Breast epithelium (tissue), 4 donors: ENCODE measurements around the gene VMP1. TPM values are rescaled to one million over a fixed set of nuclear protein-coding genes. Genes with fewer than 3 reads are reported as not detected.

Experiments used
- DNase-seq, 2 donors: peaks; one replicate each; pipeline ENCODE4 v3.0.0-alpha.2; 2019; ENCODE audit warnings: low spot score in 2 of 2
- H3K27ac ChIP-seq, 2 donors: fragments of 200-600 bp; sonication (generic) in 1 of 2; one replicate each; pipeline ENCODE4 v1.5.1; 2016 to 2019; ENCODE audit warnings: mild to moderate bottlenecking in 1 of 2
- H3K27me3 ChIP-seq, 2 donors: fragments of 200-600 bp; sonication (generic) in 1 of 2; one replicate each; pipeline versions ENCODE4 v1.5.1 to v1.6.0; 2017 to 2019; ENCODE audit warnings: control low read depth in 1 of 2, mild to moderate bottlenecking in 1 of 2
- H3K36me3 ChIP-seq: fragments of 200-600 bp; one replicate; pipeline ENCODE4 v1.5.1; 2019
- H3K4me1 ChIP-seq, 2 donors: fragments of 200-600 bp; sonication (generic); one replicate each; pipeline ENCODE4 v1.5.1; 2016 to 2019; ENCODE audit warnings: control low read depth in 1 of 2
- H3K4me3 ChIP-seq, 3 donors: fragments of 200-600 bp; sonication (generic); 1 replicate in 2 of 3; 2 replicates in 1 of 3; pipeline ENCODE4 v1.5.1; 2016 to 2019; ENCODE audit warnings: mild to moderate bottlenecking in 3 of 3, moderate library complexity in 2 of 3
- H3K9me3 ChIP-seq, 2 donors: fragments of 200-600 bp; sonication (generic) in 1 of 2; one replicate each; pipeline ENCODE4 v1.5.1; 2016 to 2019; ENCODE audit warnings: control low read depth in 1 of 2
- POLR2A ChIP-seq: fragments of 450-650 bp; IDR thresholded peaks from one replicate; pipeline ENCODE4 v1.6.1; 2016; ENCODE audit warnings: antibody characterized with exemption, mild to moderate bottlenecking, moderate library complexity
- POLR2AphosphoS5 ChIP-seq, 3 donors: sonication (generic); formaldehyde crosslinking; IDR thresholded peaks; one replicate each; pipeline ENCODE4 v1.6.1; 2017; ENCODE audit warnings: antibody characterized with exemption in 3 of 3
- intact Hi-C: fragments of 100-400 bp; cut with DNase I; formaldehyde crosslinking; loops from one replicate; pipeline ENCODE4 v1.15.1; 2023; ENCODE audit warnings: low total_unique reads
- total RNA-seq, 3 donors: library from RNA; depleted of rRNA; stranded (reverse); fragments of >200 nt; gene quantifications; one replicate each; pipeline ENCODE4 v1.1.0, GENCODE V29; 2016
- TF ChIP-seq, protein P1 (sequence below), 3 donors: fragments of 450-650 bp; IDR thresholded peaks; one replicate each; pipeline ENCODE4 v1.5.1; 2016 to 2017; ENCODE audit warnings: antibody characterized with exemption in 3 of 3, mild to moderate bottlenecking in 3 of 3, moderate library complexity in 3 of 3

The VMP1 gene
- total RNA-seq, 3 donors from 2014 or later, result 142 to 636 (median 489) TPM

DNA sequence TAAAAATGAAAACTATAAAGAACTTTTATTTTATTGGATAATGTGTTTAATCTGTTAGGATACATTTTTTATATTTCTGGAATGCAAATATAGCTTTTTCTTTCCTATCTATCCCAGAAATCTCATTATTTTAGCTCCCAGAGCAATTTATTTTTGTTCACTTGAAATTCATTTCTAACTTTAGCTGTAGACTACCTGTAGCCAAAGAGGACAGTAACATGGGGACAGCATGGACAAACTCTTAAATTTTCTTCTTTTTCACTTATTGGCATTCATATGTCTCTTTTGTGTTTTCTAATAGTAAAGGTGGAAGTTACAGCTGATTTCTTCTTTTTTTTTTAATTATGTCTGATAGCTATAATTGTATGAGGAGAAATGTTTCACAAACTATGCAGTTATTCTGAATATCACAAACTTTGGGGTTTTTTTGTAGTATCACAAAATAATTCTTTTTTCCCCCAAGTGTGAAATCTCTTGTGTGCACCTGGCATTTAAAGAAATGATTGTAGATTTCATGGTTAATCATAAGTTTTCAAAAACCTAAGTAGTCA is 55.4 kb downstream of the VMP1 start:
- no peaks in the 10 kb centered on the region for H3K27me3 ChIP-seq
- H3K9me3 ChIP-seq, result no peaks in the 10 kb centered on the region
- no peak for DNase-seq
- intact Hi-C loops, result no loop called here
- no peak overlapping the region for H3K4me3 ChIP-seq
- TF ChIP-seq POLR2A (no peak), POLR2AphosphoS5 (IDR thresholded peaks at IDR 0.05) (no peak)
- TF ChIP-seq, protein P1, sequence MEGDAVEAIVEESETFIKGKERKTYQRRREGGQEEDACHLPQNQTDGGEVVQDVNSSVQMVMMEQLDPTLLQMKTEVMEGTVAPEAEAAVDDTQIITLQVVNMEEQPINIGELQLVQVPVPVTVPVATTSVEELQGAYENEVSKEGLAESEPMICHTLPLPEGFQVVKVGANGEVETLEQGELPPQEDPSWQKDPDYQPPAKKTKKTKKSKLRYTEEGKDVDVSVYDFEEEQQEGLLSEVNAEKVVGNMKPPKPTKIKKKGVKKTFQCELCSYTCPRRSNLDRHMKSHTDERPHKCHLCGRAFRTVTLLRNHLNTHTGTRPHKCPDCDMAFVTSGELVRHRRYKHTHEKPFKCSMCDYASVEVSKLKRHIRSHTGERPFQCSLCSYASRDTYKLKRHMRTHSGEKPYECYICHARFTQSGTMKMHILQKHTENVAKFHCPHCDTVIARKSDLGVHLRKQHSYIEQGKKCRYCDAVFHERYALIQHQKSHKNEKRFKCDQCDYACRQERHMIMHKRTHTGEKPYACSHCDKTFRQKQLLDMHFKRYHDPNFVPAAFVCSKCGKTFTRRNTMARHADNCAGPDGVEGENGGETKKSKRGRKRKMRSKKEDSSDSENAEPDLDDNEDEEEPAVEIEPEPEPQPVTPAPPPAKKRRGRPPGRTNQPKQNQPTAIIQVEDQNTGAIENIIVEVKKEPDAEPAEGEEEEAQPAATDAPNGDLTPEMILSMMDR (IDR thresholded peaks at IDR 0.05), result no peak
- no peak overlapping the region for H3K27ac ChIP-seq
- H3K36me3 ChIP-seq, result no peaks in the 10 kb centered on the region
- no peaks in the 10 kb centered on the region for H3K4me1 ChIP-seq

DNA sequence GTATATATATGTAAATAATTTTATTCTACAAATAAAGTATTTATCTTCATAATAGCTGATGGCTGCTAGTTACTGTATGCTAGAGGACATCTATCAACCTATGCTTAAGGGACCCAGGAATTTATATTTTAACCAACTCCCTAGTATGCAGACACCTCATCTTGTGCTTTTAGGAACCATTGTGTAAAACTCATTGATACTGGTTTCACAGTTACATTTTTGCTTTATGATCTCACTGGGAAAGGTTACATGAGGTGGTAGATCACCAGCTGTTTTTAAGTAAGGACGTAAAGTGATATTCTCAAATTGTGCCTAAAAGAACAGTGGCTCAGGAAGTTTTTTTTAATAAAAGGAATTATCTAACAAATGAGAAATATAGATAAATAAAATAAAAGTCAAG is 56.4 kb downstream of the VMP1 start:
- intact Hi-C loops, result no loop called here
- no peak for DNase-seq
- Histone ChIP-seq H3K9me3 (no peaks in the 10 kb centered on the region), H3K4me3 (no peak overlapping the region), H3K27ac (no peak overlapping the region), H3K36me3 (no peaks in the 10 kb centered on the region), H3K4me1 (no peaks in the 10 kb centered on the region), H3K27me3 (no peaks in the 10 kb centered on the region)
- TF ChIP-seq, protein P1 (IDR thresholded peaks at IDR 0.05), result no peak
- TF ChIP-seq POLR2A (no peak), POLR2AphosphoS5 (IDR thresholded peaks at IDR 0.05) (no peak)

DNA sequence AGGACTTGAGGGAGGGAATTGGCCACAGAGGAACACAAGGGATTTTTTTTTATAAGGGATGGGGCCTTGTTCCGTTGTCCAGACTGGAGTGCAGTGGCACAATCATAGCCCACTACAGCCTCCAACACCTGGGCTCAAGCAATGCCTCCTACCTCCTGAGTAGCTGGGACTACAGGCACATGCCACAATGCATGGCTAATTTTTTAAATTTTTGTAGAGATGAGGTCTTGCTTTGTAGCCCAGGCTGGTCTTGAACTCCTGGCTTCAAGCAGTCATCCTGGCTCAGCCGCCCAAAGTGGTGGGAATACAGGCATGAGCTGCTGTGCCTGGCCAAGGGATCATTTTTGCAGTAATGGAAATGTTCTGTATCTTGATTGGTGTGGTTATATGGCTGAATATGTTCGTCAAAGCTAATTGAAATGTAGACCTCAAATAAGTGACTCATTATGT is 56.9 kb downstream of the VMP1 start:
- Histone ChIP-seq H3K9me3 (no peaks in the 10 kb centered on the region), H3K4me3 (no peak overlapping the region), H3K4me1 (no peaks in the 10 kb centered on the region), H3K36me3 (no peaks in the 10 kb centered on the region), H3K27ac (no peak overlapping the region), H3K27me3 (no peaks in the 10 kb centered on the region)
- DNase-seq, result no peak
- intact Hi-C loops, result no loop called here
- TF ChIP-seq, protein P1 (IDR thresholded peaks at IDR 0.05), result no peak
- TF ChIP-seq POLR2AphosphoS5 (IDR thresholded peaks at IDR 0.05) (no peak), POLR2A (no peak)

DNA sequence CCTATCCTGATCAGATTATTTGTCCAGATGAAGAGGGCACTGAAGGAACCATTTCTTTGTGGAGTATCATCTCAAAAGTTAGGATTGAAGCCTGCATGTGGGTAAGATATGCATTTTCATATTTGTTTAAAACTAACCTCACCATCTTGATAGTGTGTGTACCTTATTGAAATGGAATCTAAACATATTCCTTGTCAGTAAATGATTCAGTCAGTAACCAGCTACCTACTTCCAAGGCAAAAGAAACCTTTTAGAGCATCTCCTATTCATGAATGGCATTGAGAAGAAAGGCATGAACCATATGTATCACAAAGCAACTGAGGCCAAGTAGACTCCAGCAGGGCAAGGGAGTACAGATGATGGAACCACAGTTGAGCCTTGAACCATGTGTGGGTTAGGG is 57.6 kb downstream of the VMP1 start:
- Histone ChIP-seq H3K27ac (no peak overlapping the region), H3K4me3 (no peak overlapping the region), H3K9me3 (no peaks in the 10 kb centered on the region), H3K27me3 (no peaks in the 10 kb centered on the region), H3K4me1 (no peaks in the 10 kb centered on the region), H3K36me3 (no peaks in the 10 kb centered on the region)
- no peak for TF ChIP-seq POLR2A
- no peak for TF ChIP-seq POLR2AphosphoS5 (IDR thresholded peaks at IDR 0.05)
- TF ChIP-seq, protein P1 (IDR thresholded peaks at IDR 0.05), result no peak
- DNase-seq, result no peak
- intact Hi-C loops, result no loop called here

DNA sequence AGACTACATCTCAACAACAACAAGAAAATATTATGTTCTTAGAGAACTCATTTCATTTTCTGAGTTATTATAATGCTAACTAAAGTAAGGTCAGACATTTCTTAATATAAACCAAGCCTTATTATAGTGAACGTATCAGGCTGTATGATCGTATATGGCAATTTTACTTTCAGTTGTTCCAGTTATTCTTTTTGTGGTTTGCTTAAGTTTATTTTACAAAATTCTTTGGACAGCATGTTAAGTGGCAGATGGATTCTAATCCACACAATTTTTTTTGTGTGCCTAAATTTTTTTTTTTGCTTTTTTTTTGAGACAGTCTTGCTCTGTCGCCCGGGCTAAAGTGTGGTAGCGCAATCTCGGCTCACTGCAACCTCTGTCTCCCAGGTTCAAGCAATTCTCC is 59.0 kb downstream of the VMP1 start:
- Histone ChIP-seq H3K27me3 (no peaks in the 10 kb centered on the region), H3K36me3 (no peaks in the 10 kb centered on the region), H3K27ac (no peak overlapping the region), H3K4me1 (no peaks in the 10 kb centered on the region), H3K9me3 (no peaks in the 10 kb centered on the region), H3K4me3 (no peak overlapping the region)
- DNase-seq, result no peak
- intact Hi-C loops, result no loop called here
- TF ChIP-seq, protein P1 (IDR thresholded peaks at IDR 0.05), result no peak
- TF ChIP-seq POLR2A, result no peak
- TF ChIP-seq POLR2AphosphoS5 (IDR thresholded peaks at IDR 0.05), result no peak
